ENCODE data around the gene CCDC18. TPM values are rescaled to one million over a fixed set of nuclear protein-coding genes. Genes with fewer than 3 reads are reported as not detected.

The CCDC18 gene
- polyA plus RNA-seq, 1 donor from 2014 or later = 5.7 TPM

GRCh38 chr1:93132638-93133037 is 47.9 kb upstream of the CCDC18 start:
- Histone ChIP-seq H2AFZ (ENCODE audit: low read depth, low read length) (no peak overlapping the region), H3K4me3 (ENCODE audit: low read length) (no peak overlapping the region), H3K4me2 (ENCODE audit: low read length) (no peak overlapping the region), H3K79me2 (replicated peaks; ENCODE audit: insufficient read depth, low read length) (no peaks in the 10 kb centered on the region), H3K9me3 (ENCODE audit: low read length) (no peaks in the 10 kb centered on the region), H3K27ac (ENCODE audit: low read length) (no peak overlapping the region), H3F3A (ENCODE audit: insufficient read depth, low read length, poor library complexity, severe bottlenecking) (no peaks in the 10 kb centered on the region), H3K9me2 (ENCODE audit: insufficient read depth, low read length) (no peaks in the 10 kb centered on the region), H3K9ac (ENCODE audit: low read length) (no peak overlapping the region), H3K27me3 (ENCODE audit: insufficient read depth, low read depth, low read length) (no peaks in the 10 kb centered on the region), H4K20me1 (ENCODE audit: insufficient read depth) (no peaks in the 10 kb centered on the region), H3K36me3 (ENCODE audit: insufficient read depth, low read length) (peaks cover 4% of the 10 kb centered on the region)
- TF ChIP-seq CTCF (IDR thresholded peaks at IDR 0.05; ENCODE audit: poor library complexity, severe bottlenecking) = no peak
- no peak for TF ChIP-seq MXI1 (conservative IDR thresholded peaks at IDR 0.05; ENCODE audit: poor library complexity, severe bottlenecking)

GRCh38 chr1:93136445-93136844 is 44.1 kb upstream of the CCDC18 start:
- Histone ChIP-seq H3K36me3 (ENCODE audit: insufficient read depth, low read length) (peaks cover 4% of the 10 kb centered on the region), H3K9me3 (ENCODE audit: low read length) (no peaks in the 10 kb centered on the region), H4K20me1 (ENCODE audit: insufficient read depth) (no peaks in the 10 kb centered on the region), H3K9ac (ENCODE audit: low read length) (no peak overlapping the region), H3K27ac (ENCODE audit: low read length) (no peak overlapping the region), H3K4me2 (ENCODE audit: low read length) (no peak overlapping the region), H3K9me2 (ENCODE audit: insufficient read depth, low read length) (no peaks in the 10 kb centered on the region), H2AFZ (ENCODE audit: low read depth, low read length) (no peak overlapping the region), H3K79me2 (replicated peaks; ENCODE audit: insufficient read depth, low read length) (peaks cover 4% of the 10 kb centered on the region), H3F3A (ENCODE audit: insufficient read depth, low read length, poor library complexity, severe bottlenecking) (no peaks in the 10 kb centered on the region), H3K27me3 (ENCODE audit: insufficient read depth, low read depth, low read length) (no peaks in the 10 kb centered on the region), H3K4me3 (ENCODE audit: low read length) (no peak overlapping the region)
- TF ChIP-seq POLR2AphosphoS5 (IDR thresholded peaks at IDR 0.05) (no peak), RAD21 (conservative IDR thresholded peaks at IDR 0.05) (no peak), TAF1 (IDR thresholded peaks at IDR 0.05; ENCODE audit: low read depth) (no peak), EZH2 (IDR thresholded peaks at IDR 0.05; ENCODE audit: borderline replicate concordance, insufficient read depth, low read length, poor library complexity, severe bottlenecking) (no peak), MXI1 (conservative IDR thresholded peaks at IDR 0.05; ENCODE audit: poor library complexity, severe bottlenecking) (no peak), SMC3 (conservative IDR thresholded peaks at IDR 0.05; ENCODE audit: poor library complexity) (no peak), CTCF (IDR thresholded peaks at IDR 0.05; ENCODE audit: poor library complexity, severe bottlenecking) (no peak)

- H3F3A ChIP-seq (ENCODE audit: insufficient read depth, low read length, poor library complexity, severe bottlenecking) = no peaks in the 10 kb centered on the region
- H4K20me1 ChIP-seq (ENCODE audit: insufficient read depth) = no peaks in the 10 kb centered on the region
- H3K27me3 ChIP-seq (ENCODE audit: insufficient read depth, low read depth, low read length) = no peaks in the 10 kb centered on the region
- H3K36me3 ChIP-seq (ENCODE audit: insufficient read depth, low read length) = peaks cover 4% of the 10 kb centered on the region
- no peak overlapping the region for H3K9ac ChIP-seq (ENCODE audit: low read length)
- no peak for TF ChIP-seq MXI1 (conservative IDR thresholded peaks at IDR 0.05; ENCODE audit: poor library complexity, severe bottlenecking)
- no peaks in the 10 kb centered on the region for H3K9me2 ChIP-seq (ENCODE audit: insufficient read depth, low read length)
- H3K27ac ChIP-seq (ENCODE audit: low read length) = no peak overlapping the region
- no peak overlapping the region for H3K4me3 ChIP-seq (ENCODE audit: low read length)
- H3K4me2 ChIP-seq (ENCODE audit: low read length) = no peak overlapping the region
- peaks cover 4% of the 10 kb centered on the region for H3K79me2 ChIP-seq (replicated peaks; ENCODE audit: insufficient read depth, low read length)
- H2AFZ ChIP-seq (ENCODE audit: low read depth, low read length) = no peak overlapping the region
- H3K9me3 ChIP-seq (ENCODE audit: low read length) = no peaks in the 10 kb centered on the region
Observed at GRCh38 chr1:93137604-93138292, 42.8 kb upstream of the CCDC18 start.
